ENCODE measurements around the gene MMP23B. TPM values are rescaled to one million over a fixed set of nuclear protein-coding genes. Genes with fewer than 3 reads are reported as not detected.
A peak's percentile ranks its signal among the peaks of the same experiment; 100 is the strongest.
"Not testable (repeated sequence)": the region's sequence is repeated elsewhere in the genome, so short reads cannot be mapped to it uniquely, and the experiment has no call there.

The MMP23B gene
- total RNA-seq, 2 donors from 2014 or later, result 3.0 to 5.8 TPM

- H3K36me3 ChIP-seq, result no peaks in the 10 kb centered on the region
- H3K27me3 ChIP-seq, result peaks cover 19% of the 10 kb centered on the region
- no peak overlapping the region for H3K27ac ChIP-seq
- H3K9me3 ChIP-seq, result no peaks in the 10 kb centered on the region
- H3K4me1 ChIP-seq, result peaks cover 4% of the 10 kb centered on the region
- no peak overlapping the region for H3K4me3 ChIP-seq
- no peak overlapping the region for H3K9ac ChIP-seq (ENCODE audit: low read depth in 2 of 2, low read length in 2 of 2)
- intact Hi-C loops (cut with DNase I), result no loop called here
- no peak for DNase-seq
- no peak for TF ChIP-seq CTCF (IDR thresholded peaks at IDR 0.05)
These were observed 37.2 kb upstream of the MMP23B start for GRCh38 chr1:1594602-1595260.

GRCh38 chr1:1595341-1595740 lies 36.6 kb upstream of the MMP23B start:
- peaks cover 19% of the 10 kb centered on the region for H3K27me3 ChIP-seq
- DNase-seq; H3K4me3 ChIP-seq; H3K9ac ChIP-seq (ENCODE audit: low read depth in 2 of 2, low read length in 2 of 2); H3K36me3 ChIP-seq; H3K27ac ChIP-seq; intact Hi-C loops (cut with DNase I); H3K9me3 ChIP-seq; H3K4me1 ChIP-seq: not testable (repeated sequence)

- no peak for DNase-seq
- Histone ChIP-seq H3K27ac (no peak overlapping the region), H3K4me3 (no peak overlapping the region), H3K4me1 (peaks cover 4% of the 10 kb centered on the region), H3K27me3 (peaks cover 31% of the 10 kb centered on the region), H3K9ac (ENCODE audit: low read depth in 2 of 2, low read length in 2 of 2) (no peak overlapping the region), H3K9me3 (no peaks in the 10 kb centered on the region), H3K36me3 (no peaks in the 10 kb centered on the region)
- intact Hi-C loops (cut with DNase I), result no loop called here
- no peak for TF ChIP-seq CTCF (IDR thresholded peaks at IDR 0.05)
These were observed 35.3 kb upstream of the MMP23B start for GRCh38 chr1:1596493-1597274.

GRCh38 chr1:1597275-1597930 lies 34.6 kb upstream of the MMP23B start:
- H3K27me3 ChIP-seq, result peaks cover 31% of the 10 kb centered on the region
- TF ChIP-seq CTCF (IDR thresholded peaks at IDR 0.05), result peak; percentile 27
- H3K36me3 ChIP-seq, result no peaks in the 10 kb centered on the region
- no peak for DNase-seq
- H3K4me1 ChIP-seq, result peaks cover 4% of the 10 kb centered on the region
- H3K27ac ChIP-seq, result no peak overlapping the region
- H3K9ac ChIP-seq (ENCODE audit: low read depth in 2 of 2, low read length in 2 of 2), result no peak overlapping the region
- no peak overlapping the region for H3K4me3 ChIP-seq
- no peaks in the 10 kb centered on the region for H3K9me3 ChIP-seq
- intact Hi-C loops (cut with DNase I), result no loop called here

- DNase-seq, result no peak
- peaks cover 4% of the 10 kb centered on the region for H3K4me1 ChIP-seq
- no peak overlapping the region for H3K27ac ChIP-seq
- H3K27me3 ChIP-seq, result peaks cover 31% of the 10 kb centered on the region
- no peaks in the 10 kb centered on the region for H3K9me3 ChIP-seq
- intact Hi-C loops (cut with DNase I), result no loop called here
- TF ChIP-seq CTCF (IDR thresholded peaks at IDR 0.05), result no peak
- no peak overlapping the region for H3K9ac ChIP-seq (ENCODE audit: low read depth in 2 of 2, low read length in 2 of 2)
- no peak overlapping the region for H3K4me3 ChIP-seq
- H3K36me3 ChIP-seq, result no peaks in the 10 kb centered on the region
These were observed 33.8 kb upstream of the MMP23B start for GRCh38 chr1:1598051-1598719.
